ENCODE data around the gene MAN1B1. TPM values are rescaled to one million over a fixed set of nuclear protein-coding genes. Genes with fewer than 3 reads are reported as not detected.

MAN1B1 gene
- total and polyA plus RNA-seq, 2 of the 4 experiments (the other 2 are of a cell fraction): 28.7 to 55.1 TPM

GRCh38 chr9:137113385-137114159, 26.8 kb downstream of the MAN1B1 start (continued):
- TF ChIP-seq RAD21 (IDR thresholded peaks at IDR 0.05; ENCODE audit: low read length): no peak

- Histone ChIP-seq H2AK9ac (replicated peaks; ENCODE audit: low read depth, low read length, poor library complexity) (no peak overlapping the region), H3K9me3 (ENCODE audit: control insufficient read depth, insufficient read depth, low read length) (no peaks in the 10 kb centered on the region), H3K27ac (ENCODE audit: insufficient read depth, low read length) (no peak overlapping the region; the same call in 1 of the 2 replicates), H3K79me1 (ENCODE audit: low read depth in 1 of 2, low read length in 2 of 2) (0 out of 4 replicates have a peak, but pooled peaks cover 0 to 3% of the 10 kb centered on the region in 2 experiments), H2BK15ac (ENCODE audit: low read depth, low read length) (no peak overlapping the region), H3K36me3 (ENCODE audit: control insufficient read depth, insufficient read depth, low read length) (peaks cover 28% of the 10 kb centered on the region), H4K5ac (ENCODE audit: low read depth, low read length) (no peak overlapping the region), H3K14ac (replicated peaks; ENCODE audit: low read depth, low read length) (no peak overlapping the region), H3K56ac (ENCODE audit: extremely low read depth, insufficient read depth, low read length) (no peak overlapping the region), H3K9me1 (ENCODE audit: insufficient read depth, low read length) (no peaks in the 10 kb centered on the region), H3K27me3 (ENCODE audit: control insufficient read depth, insufficient read depth, low read length) (no peaks in the 10 kb centered on the region), H3K4me1 (ENCODE audit: control insufficient read depth, insufficient read depth, low read length) (peaks cover 6% of the 10 kb centered on the region), H2BK20ac (ENCODE audit: low read depth, low read length) (no peak overlapping the region), H3K4me2 (ENCODE audit: low read depth, low read length) (peak overlapping the region; percentile 57), H3K23ac (ENCODE audit: low read depth, low read length) (no peak overlapping the region), H4K20me1 (ENCODE audit: insufficient read depth, low read length) (no peaks in the 10 kb centered on the region), H2AFZ (replicated peaks; ENCODE audit: low read length, poor library complexity) (peak overlapping the region; percentile 86), H3K4me3 (ENCODE audit: insufficient read depth, low read depth, low read length) (peak overlapping the region; percentile 49), H2BK120ac (ENCODE audit: low read depth, low read length) (no peak overlapping the region), H4K91ac (ENCODE audit: insufficient read depth, low read depth, low read length) (no peak overlapping the region), H3K4ac (ENCODE audit: low read depth, low read length) (no peak overlapping the region), H3K18ac (ENCODE audit: low read depth, low read length) (no peak overlapping the region), H4K8ac (ENCODE audit: low read depth in 2 of 2, low read length in 2 of 2) (peak overlapping the region in 1 of 2 experiments; percentile 64; a peak in 2 of 4 replicates), H3K9ac (ENCODE audit: low read depth, low read length) (0 out of 2 replicates have a peak overlapping the region, but pooled peaks have one; percentile 13), H2AK5ac (ENCODE audit: low read depth, low read length) (no peak overlapping the region), H2BK5ac (ENCODE audit: low read depth, low read length, poor library complexity, severe bottlenecking) (no peak overlapping the region)
- ChIA-PET CTCF (interaction anchor here (1.1 kb wide), 1 partner anchor 123 kb away, joined by 3 read pairs; no protein-coding TSS in a partner anchor), POLR2A (ENCODE audit: unreplicated experiment) (no interaction called here)
- ATAC-seq (ENCODE audit: low read depth) (peak; percentile 56), DNase-seq (no peak)
- intact Hi-C loops (cut with micrococcal nuclease): no loop called here
- dilution Hi-C loops (cut with HindIII; ENCODE audit: low sequenced_read_pairs, unreplicated experiment): no loop called here
- TSS peak; percentile 54 for BruUV-seq (replicated peaks)
- 1% methylated on average over 19 of the region's 45 CpGs; no CpG with 5 or more reads in 1 of the 2 experiments for WGBS, 2 experiments (ENCODE audit: extremely low coverage in 2 of 2, insufficient read length in 1 of 2)
- in situ Hi-C loops (cut with MboI; ENCODE audit: low sequenced_read_pairs): no loop called here
- no peak for TF ChIP-seq CTCF (conservative IDR thresholded peaks at IDR 0.05; ENCODE audit: low read depth, low read length)
- TF ChIP-seq USF2 (IDR thresholded peaks at IDR 0.05; ENCODE audit: low read depth, low read length): no peak
- TF ChIP-seq RCOR1 (IDR thresholded peaks at IDR 0.05; ENCODE audit: insufficient replicate concordance, low read length): no peak
- no peak for TF ChIP-seq MAFK (IDR thresholded peaks at IDR 0.05; ENCODE audit: low read depth, low read length)
- no peak for TF ChIP-seq ELK1 (IDR thresholded peaks at IDR 0.05; ENCODE audit: borderline replicate concordance, low read depth, low read length)
- TF ChIP-seq CEBPB (IDR thresholded peaks at IDR 0.05; ENCODE audit: low read depth, low read length): no peak
- no peak for TF ChIP-seq BHLHE40 (IDR thresholded peaks at IDR 0.05; ENCODE audit: low read depth, low read length)
- TF ChIP-seq FOS (IDR thresholded peaks at IDR 0.05; ENCODE audit: low read depth, low read length): no peak
- no peak for TF ChIP-seq MXI1 (IDR thresholded peaks at IDR 0.05; ENCODE audit: borderline replicate concordance, low read depth, low read length)
- no peak for TF ChIP-seq SMC3 (IDR thresholded peaks at IDR 0.05; ENCODE audit: low read depth, low read length)
- no peak for TF ChIP-seq RAD21 (IDR thresholded peaks at IDR 0.05; ENCODE audit: low read length)
Measured at GRCh38 chr9:137114220-137114612, 27.4 kb downstream of the MAN1B1 start.
